Thoracic aorta (tissue), 2 donors: Measurements from ENCODE around the gene CFAP99. TPM values are rescaled to one million over a fixed set of nuclear protein-coding genes. Genes with fewer than 3 reads are reported as not detected.
A peak's percentile ranks its signal among the peaks of the same experiment; 100 is the strongest.

Experiments
- ATAC-seq: fragments of 150-250 bp; one replicate; pipeline ENCODE4 v1.8.0; 2017; ENCODE audit warnings: low read depth; ENCODE audit not compliant: insufficient number of reproducible peaks, low FRiP score
- DNase-seq: peaks from one replicate; pipeline ENCODE4 v3.0.0-alpha.2; 2020; ENCODE audit warnings: low spot score
- H3K27ac ChIP-seq, 2 donors: fragments of 200-600 bp; sonication (generic); 1 replicate in 1 of 2; 2 replicates in 1 of 2; pipeline ENCODE4 v1.5.1; 2016; ENCODE audit warnings: mild to moderate bottlenecking in 2 of 2, moderate library complexity in 2 of 2
- H3K27me3 ChIP-seq: fragments of 200-600 bp; sonication (generic); replicated peaks from 2 replicates; pipeline ENCODE4 v1.6.0; 2016; ENCODE audit warnings: mild to moderate bottlenecking; ENCODE audit not compliant: insufficient read depth
- H3K36me3 ChIP-seq: fragments of 200-600 bp; sonication (generic); one replicate; pipeline ENCODE4 v1.5.1; 2016
- H3K4me1 ChIP-seq, 2 donors: fragments of 200-600 bp; sonication (generic); 1 replicate in 1 of 2; 2 replicates in 1 of 2; pipeline versions ENCODE4 v1.5.1 to v1.6.0; 2016; ENCODE audit warnings: low read depth in 2 of 2, mild to moderate bottlenecking in 1 of 2; ENCODE audit not compliant: control insufficient read depth in 1 of 2
- H3K4me3 ChIP-seq: fragments of 200-600 bp; sonication (generic); 2 replicates; pipeline ENCODE4 v1.5.1; 2016; ENCODE audit warnings: mild to moderate bottlenecking
- H3K9me3 ChIP-seq: fragments of 200-600 bp; sonication (generic); 2 replicates; pipeline ENCODE4 v1.5.1; 2016
- total RNA-seq, 2 donors: library from RNA; depleted of rRNA; stranded (reverse); fragments of >200 nt; gene quantifications; one replicate each; pipeline versions ENCODE4 v1.1.0 to v1.2.3, GENCODE V29; 2016
- TF ChIP-seq, protein P1 (sequence below): fragments of 200-600 bp; sonication (generic); IDR thresholded peaks from one replicate; pipeline ENCODE4 v1.5.1; 2019; ENCODE audit warnings: antibody characterized with exemption

Gene CFAP99
- total RNA-seq, 2 donors from 2014 or later, result not detected

DNA sequence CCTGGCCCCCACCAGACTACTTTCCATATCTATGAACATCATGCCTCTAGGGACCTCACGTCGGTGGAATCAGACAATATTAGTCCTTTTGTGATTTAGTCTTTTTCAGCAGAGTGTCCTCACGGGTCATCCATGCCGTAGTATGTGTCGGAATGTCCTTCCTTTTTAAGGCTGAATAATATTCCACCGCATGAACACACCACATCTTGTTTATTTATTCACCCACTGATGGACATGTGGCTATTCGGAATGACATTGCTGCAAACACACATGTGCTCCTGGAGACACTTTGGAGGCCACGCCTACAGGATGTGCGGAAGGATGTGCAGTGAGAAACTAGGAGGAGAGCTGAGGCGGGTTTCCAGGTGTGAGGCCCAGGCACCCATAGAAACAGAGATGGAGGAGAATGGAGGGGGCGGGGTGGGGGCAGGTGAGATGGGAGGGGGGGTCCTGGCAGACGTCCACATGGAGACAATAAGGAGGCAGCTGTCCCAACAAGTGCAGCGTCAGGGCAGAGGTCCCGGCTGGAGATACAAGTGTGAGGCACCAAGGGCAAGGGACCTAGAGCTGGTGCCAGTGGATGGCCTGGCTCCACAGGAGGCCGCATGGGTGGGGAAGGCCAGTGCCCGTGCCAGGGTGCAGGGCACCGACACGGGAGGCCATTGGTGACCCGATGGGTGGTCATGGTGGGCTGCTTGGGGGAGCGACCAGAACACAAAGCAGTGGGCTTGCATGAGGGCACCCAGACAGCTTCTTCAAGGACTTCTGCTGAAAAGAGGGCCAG is 21.0 kb upstream of the CFAP99 start:
- TF ChIP-seq, protein P1, sequence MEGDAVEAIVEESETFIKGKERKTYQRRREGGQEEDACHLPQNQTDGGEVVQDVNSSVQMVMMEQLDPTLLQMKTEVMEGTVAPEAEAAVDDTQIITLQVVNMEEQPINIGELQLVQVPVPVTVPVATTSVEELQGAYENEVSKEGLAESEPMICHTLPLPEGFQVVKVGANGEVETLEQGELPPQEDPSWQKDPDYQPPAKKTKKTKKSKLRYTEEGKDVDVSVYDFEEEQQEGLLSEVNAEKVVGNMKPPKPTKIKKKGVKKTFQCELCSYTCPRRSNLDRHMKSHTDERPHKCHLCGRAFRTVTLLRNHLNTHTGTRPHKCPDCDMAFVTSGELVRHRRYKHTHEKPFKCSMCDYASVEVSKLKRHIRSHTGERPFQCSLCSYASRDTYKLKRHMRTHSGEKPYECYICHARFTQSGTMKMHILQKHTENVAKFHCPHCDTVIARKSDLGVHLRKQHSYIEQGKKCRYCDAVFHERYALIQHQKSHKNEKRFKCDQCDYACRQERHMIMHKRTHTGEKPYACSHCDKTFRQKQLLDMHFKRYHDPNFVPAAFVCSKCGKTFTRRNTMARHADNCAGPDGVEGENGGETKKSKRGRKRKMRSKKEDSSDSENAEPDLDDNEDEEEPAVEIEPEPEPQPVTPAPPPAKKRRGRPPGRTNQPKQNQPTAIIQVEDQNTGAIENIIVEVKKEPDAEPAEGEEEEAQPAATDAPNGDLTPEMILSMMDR, result no peak
- no peak for ATAC-seq
- Histone ChIP-seq H3K9me3 (no peaks in the 10 kb centered on the region), H3K4me3 (no peak overlapping the region), H3K4me1 (peaks cover 3 to 11% of the 10 kb centered on the region in 2 donors), H3K27me3 (no peaks in the 10 kb centered on the region), H3K27ac (no peak overlapping the region), H3K36me3 (no peaks in the 10 kb centered on the region)
- no peak for DNase-seq

- H3K4me1 ChIP-seq, result peaks cover 3 to 12% of the 10 kb centered on the region in 2 donors
- DNase-seq, result no peak
- H3K27ac ChIP-seq, result no peak overlapping the region
- TF ChIP-seq, protein P1, result no peak
- ATAC-seq, result no peak
- H3K27me3 ChIP-seq, result no peaks in the 10 kb centered on the region
- H3K9me3 ChIP-seq, result no peaks in the 10 kb centered on the region
- H3K36me3 ChIP-seq, result no peaks in the 10 kb centered on the region
- no peak overlapping the region for H3K4me3 ChIP-seq
These were observed 19.5 kb upstream of the CFAP99 start for GRCh38 chr4:2399216-2399615.

DNA sequence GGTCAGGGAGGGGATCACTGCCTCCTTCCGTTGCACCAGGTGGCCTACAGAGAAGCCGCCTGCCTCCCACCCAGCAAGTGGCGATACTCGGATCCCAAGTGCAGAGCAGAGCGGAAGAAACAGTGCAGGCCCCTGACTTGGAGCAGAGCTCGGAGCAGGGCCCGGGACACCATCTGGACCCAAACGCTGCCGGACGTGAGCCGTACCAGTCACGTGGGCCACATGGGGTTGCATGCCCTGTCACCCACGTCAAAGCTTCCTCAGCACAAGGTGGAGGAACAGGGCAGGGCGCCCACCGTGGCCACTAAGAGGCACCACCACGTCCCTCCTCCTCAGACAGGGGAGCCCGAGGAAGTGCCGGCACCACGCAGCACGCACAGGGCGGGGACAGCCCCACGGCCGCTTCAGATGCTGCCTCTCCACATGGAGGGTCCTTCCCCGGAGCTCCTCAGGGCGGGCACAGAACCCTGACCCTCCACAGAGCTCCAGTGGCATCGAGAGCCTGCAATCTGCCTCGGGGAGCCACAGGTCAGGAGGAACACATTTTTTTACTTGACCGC is 19.0 kb upstream of the CFAP99 start:
- Histone ChIP-seq H3K9me3 (no peaks in the 10 kb centered on the region), H3K36me3 (no peaks in the 10 kb centered on the region), H3K27ac (no peak overlapping the region), H3K4me1 (peaks cover 3 to 12% of the 10 kb centered on the region in 2 donors), H3K4me3 (no peak overlapping the region), H3K27me3 (no peaks in the 10 kb centered on the region)
- TF ChIP-seq, protein P1, result no peak
- no peak for DNase-seq
- ATAC-seq, result no peak

GRCh38 chr4:2400841-2401609 is 17.7 kb upstream of the CFAP99 start:
- no peak for ATAC-seq
- TF ChIP-seq, protein P1, result no peak
- Histone ChIP-seq H3K27me3 (no peaks in the 10 kb centered on the region), H3K9me3 (no peaks in the 10 kb centered on the region), H3K4me3 (no peak overlapping the region), H3K4me1 (peaks cover 3 to 12% of the 10 kb centered on the region in 2 donors), H3K27ac (no peak overlapping the region), H3K36me3 (no peaks in the 10 kb centered on the region)
- DNase-seq, result no peak

DNA sequence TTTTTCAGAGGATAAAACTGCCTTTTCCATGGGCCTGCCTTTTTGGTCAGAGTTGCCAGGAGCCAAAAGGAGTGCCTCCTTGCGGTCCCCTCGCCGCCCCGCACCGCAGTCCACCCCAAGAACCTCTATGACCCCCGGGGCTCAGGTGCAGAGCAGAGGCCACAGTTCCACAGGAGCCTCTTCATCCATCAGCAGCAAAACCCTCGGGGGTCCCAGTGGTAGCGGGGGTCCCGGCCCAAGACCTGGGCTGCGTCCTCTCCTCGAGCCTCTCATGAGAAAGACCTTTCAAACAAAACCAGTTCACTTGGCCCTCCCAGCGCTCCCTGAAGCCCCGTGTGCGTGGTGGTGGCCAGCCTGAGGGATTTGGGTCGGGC is 17.2 kb upstream of the CFAP99 start:
- H3K27me3 ChIP-seq, result no peaks in the 10 kb centered on the region
- H3K4me1 ChIP-seq, result peaks cover 3 to 12% of the 10 kb centered on the region in 2 donors
- H3K27ac ChIP-seq, result no peak overlapping the region
- peak overlapping the region; percentile 50 for H3K4me3 ChIP-seq
- ATAC-seq (no peak), DNase-seq (no peak)
- no peaks in the 10 kb centered on the region for H3K9me3 ChIP-seq
- TF ChIP-seq, protein P1, result no peak
- H3K36me3 ChIP-seq, result no peaks in the 10 kb centered on the region
